Measurements from ENCODE around the gene TFB2M. TPM values are rescaled to one million over a fixed set of nuclear protein-coding genes. Genes with fewer than 3 reads are reported as not detected.

TFB2M gene
- total RNA-seq, 2 experiments from 2014 or later = 8.0 to 9.0 TPM

DNA sequence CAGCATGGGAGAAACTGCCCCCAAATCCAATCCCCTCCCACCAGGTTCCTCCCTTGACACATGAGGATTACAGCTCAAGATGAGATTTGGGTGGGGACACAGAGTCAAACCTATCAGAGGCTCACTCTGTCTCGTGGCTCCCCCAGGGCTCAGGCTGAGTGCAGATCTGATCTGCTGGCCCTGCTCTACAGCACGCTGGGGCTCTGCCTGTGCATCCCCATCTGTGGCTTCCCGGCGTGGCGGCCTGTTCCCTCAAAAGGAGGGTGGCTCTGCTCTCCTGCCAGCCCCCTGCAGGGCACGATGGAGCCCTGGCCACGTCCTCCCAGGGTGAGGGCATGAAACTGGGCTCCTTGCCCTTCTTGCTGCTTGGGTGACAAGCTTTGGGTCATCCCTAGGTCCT, 39.1 kb downstream of the TFB2M start:
- peaks cover 4% of the 10 kb centered on the region for H3K36me3 Mint-ChIP-seq (ENCODE audit: low read depth)
- Histone ChIP-seq H3K27ac (ENCODE audit: low read depth in 1 of 2, low read length in 2 of 2) (no peak overlapping the region), H3K4me3 (ENCODE audit: low read length) (no peak overlapping the region), H3K4me1 (ENCODE audit: insufficient read depth, low read length) (peaks cover 9% of the 10 kb centered on the region), H3K9me3 (ENCODE audit: control insufficient read depth in 1 of 2, insufficient read depth in 1 of 2, low read length in 2 of 2) (peaks cover 10 to 21% of the 10 kb centered on the region in 2 experiments), H3K27me3 (ENCODE audit: control insufficient read depth in 1 of 2, insufficient read depth in 2 of 2, low read length in 2 of 2) (no peaks in the 10 kb centered on the region), H3K36me3 (ENCODE audit: insufficient read depth, low read length) (no peaks in the 10 kb centered on the region)
- CTCF ChIA-PET = no interaction called here
- ATAC-seq (ENCODE audit: poor library complexity) (no peak), DNase-seq (no peak)
- no peaks in the 10 kb centered on the region for H3K4me1 Mint-ChIP-seq (ENCODE audit: low read depth)
- no peak overlapping the region for H3K27ac Mint-ChIP-seq
- intact Hi-C loops (cut with DNase I, micrococcal nuclease) = no loop called here
- TF ChIP-seq, protein P1, sequence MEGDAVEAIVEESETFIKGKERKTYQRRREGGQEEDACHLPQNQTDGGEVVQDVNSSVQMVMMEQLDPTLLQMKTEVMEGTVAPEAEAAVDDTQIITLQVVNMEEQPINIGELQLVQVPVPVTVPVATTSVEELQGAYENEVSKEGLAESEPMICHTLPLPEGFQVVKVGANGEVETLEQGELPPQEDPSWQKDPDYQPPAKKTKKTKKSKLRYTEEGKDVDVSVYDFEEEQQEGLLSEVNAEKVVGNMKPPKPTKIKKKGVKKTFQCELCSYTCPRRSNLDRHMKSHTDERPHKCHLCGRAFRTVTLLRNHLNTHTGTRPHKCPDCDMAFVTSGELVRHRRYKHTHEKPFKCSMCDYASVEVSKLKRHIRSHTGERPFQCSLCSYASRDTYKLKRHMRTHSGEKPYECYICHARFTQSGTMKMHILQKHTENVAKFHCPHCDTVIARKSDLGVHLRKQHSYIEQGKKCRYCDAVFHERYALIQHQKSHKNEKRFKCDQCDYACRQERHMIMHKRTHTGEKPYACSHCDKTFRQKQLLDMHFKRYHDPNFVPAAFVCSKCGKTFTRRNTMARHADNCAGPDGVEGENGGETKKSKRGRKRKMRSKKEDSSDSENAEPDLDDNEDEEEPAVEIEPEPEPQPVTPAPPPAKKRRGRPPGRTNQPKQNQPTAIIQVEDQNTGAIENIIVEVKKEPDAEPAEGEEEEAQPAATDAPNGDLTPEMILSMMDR (IDR thresholded peaks at IDR 0.05) = no peak
- POLR2A ChIA-PET = no interaction called here
- H3K9me3 Mint-ChIP-seq = peaks cover 6% of the 10 kb centered on the region
- H3K4me3 Mint-ChIP-seq = no peak overlapping the region
- no peaks in the 10 kb centered on the region for H3K27me3 Mint-ChIP-seq

DNA sequence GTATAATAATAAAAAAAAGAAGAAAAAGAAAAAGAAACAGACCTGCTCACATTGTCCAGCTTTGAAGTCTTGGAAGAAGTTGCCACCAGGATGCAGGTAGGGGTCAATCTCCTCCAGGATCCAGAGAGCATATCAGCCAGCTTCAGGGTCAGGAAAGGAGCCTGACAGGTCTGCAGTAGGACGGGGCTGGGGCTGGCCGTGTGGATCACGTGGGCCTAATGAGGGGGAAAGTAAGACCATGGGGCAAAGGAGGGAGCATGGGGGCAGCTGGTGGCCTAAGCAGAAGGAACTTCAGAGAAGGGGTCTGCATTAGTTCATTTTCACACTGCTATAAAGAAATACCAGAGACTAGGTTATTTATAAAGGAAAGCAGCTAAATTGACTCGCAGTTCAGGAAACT, 39.7 kb downstream of the TFB2M start:
- peaks cover 4% of the 10 kb centered on the region for H3K36me3 Mint-ChIP-seq (ENCODE audit: low read depth)
- POLR2A ChIA-PET = no interaction called here
- Histone ChIP-seq H3K27me3 (ENCODE audit: control insufficient read depth in 1 of 2, insufficient read depth in 2 of 2, low read length in 2 of 2) (no peaks in the 10 kb centered on the region), H3K4me1 (ENCODE audit: insufficient read depth, low read length) (peaks cover 9% of the 10 kb centered on the region), H3K9me3 (ENCODE audit: control insufficient read depth in 1 of 2, insufficient read depth in 1 of 2, low read length in 2 of 2) (peaks cover 10 to 21% of the 10 kb centered on the region in 2 experiments), H3K27ac (ENCODE audit: low read depth in 1 of 2, low read length in 2 of 2) (no peak overlapping the region), H3K36me3 (ENCODE audit: insufficient read depth, low read length) (no peaks in the 10 kb centered on the region), H3K4me3 (ENCODE audit: low read length) (no peak overlapping the region)
- peaks cover 5% of the 10 kb centered on the region for H3K9me3 Mint-ChIP-seq
- CTCF ChIA-PET = no interaction called here
- DNase-seq = no peak
- intact Hi-C loops (cut with DNase I, micrococcal nuclease) = no loop called here
- no peak overlapping the region for H3K4me3 Mint-ChIP-seq
- H3K27ac Mint-ChIP-seq = no peak overlapping the region
- H3K27me3 Mint-ChIP-seq = no peaks in the 10 kb centered on the region
- TF ChIP-seq, protein P1 (IDR thresholded peaks at IDR 0.05) = no peak
- H3K4me1 Mint-ChIP-seq (ENCODE audit: low read depth) = no peaks in the 10 kb centered on the region
- no peak for ATAC-seq (ENCODE audit: poor library complexity)

DNA sequence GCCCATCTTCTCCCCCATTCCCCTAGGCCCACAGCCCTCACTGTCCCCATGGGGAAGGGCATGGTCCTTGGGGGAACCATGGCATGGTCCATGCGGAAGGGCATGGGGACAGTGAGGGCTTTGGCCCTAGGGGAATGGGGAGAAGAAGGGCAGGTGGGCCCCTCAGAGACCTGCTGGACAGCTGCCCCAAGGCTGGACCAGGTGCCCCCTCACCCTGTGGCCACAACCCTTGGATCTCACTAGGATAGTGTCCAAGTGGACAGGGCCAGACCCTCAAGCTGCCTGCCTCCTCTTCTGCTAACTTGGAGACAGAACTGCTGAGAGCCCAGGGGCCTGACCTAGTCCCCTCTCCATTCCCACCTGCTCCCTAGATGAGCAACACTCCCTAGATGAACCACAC, 46.5 kb downstream of the TFB2M start:
- H3K4me1 ChIP-seq (ENCODE audit: insufficient read depth, low read length) = no peaks in the 10 kb centered on the region
- H3K27me3 Mint-ChIP-seq = no peaks in the 10 kb centered on the region
- ATAC-seq (ENCODE audit: poor library complexity) (no peak), DNase-seq (no peak)
- CTCF ChIA-PET = no interaction called here
- POLR2A ChIA-PET = no interaction called here
- TF ChIP-seq, protein P1 (IDR thresholded peaks at IDR 0.05) = no peak
- intact Hi-C loops (cut with DNase I, micrococcal nuclease) = no loop called here
- H3K9me3 Mint-ChIP-seq = no peaks in the 10 kb centered on the region
- no peak overlapping the region for H3K27ac Mint-ChIP-seq
- H3K27me3 ChIP-seq (ENCODE audit: control insufficient read depth in 1 of 2, insufficient read depth in 2 of 2, low read length in 2 of 2) = no peaks in the 10 kb centered on the region
- no peak overlapping the region for H3K4me3 ChIP-seq (ENCODE audit: low read length)
- peaks cover 24 to 54% of the 10 kb centered on the region in 2 experiments for H3K9me3 ChIP-seq (ENCODE audit: control insufficient read depth in 1 of 2, insufficient read depth in 1 of 2, low read length in 2 of 2)
- H3K27ac ChIP-seq (ENCODE audit: low read depth in 1 of 2, low read length in 2 of 2) = no peak overlapping the region
- H3K4me3 Mint-ChIP-seq = no peak overlapping the region
- no peaks in the 10 kb centered on the region for H3K36me3 ChIP-seq (ENCODE audit: insufficient read depth, low read length)
- no peaks in the 10 kb centered on the region for H3K36me3 Mint-ChIP-seq (ENCODE audit: low read depth)
- H3K4me1 Mint-ChIP-seq (ENCODE audit: low read depth) = no peaks in the 10 kb centered on the region
